Heart left ventricle (tissue), 13 donors: ENCODE measurements around the gene LRBA.

Source experiments
- CTCF ChIP-seq, 12 donors: fragments of 200-600 bp; sonication (generic) in 4 of 12; IDR thresholded peaks; one replicate each; pipeline versions ENCODE4 v1.5.0 to v1.8.0; 2018 to 2022; ENCODE audit warnings: antibody characterized with exemption in 12 of 12, mild to moderate bottlenecking in 5 of 12
- POLR2A ChIP-seq, 2 donors: fragments of 450-650 bp; IDR thresholded peaks; one replicate each; pipeline ENCODE4 v1.6.1; 2017; ENCODE audit warnings: antibody characterized with exemption in 2 of 2, mild to moderate bottlenecking in 2 of 2, moderate library complexity in 2 of 2
- donor health status: ischemic (EF 13 %, LVEDD 7.1; RV severe dilation, severe dysfunction).
- donor health status: DM: no; HTN: yes; CAD: no.
- donor health status: DM: no; HTN: no; CAD: no.
- donor health status: ischemic (EF 25% LVEDD 6.9; RV normal size, moderate dysfunction).
- donor health status: ischemic (EF 25% LVEDD 5.7; RV mildly dilated, moderate dysfunction).
- donor health status: ischemic (EF 35%, LVEDD 5.7; RV mildly dilated, moderate dysfunction).
- donor health status: nonischemic (EF 11% LVEDD 7.7; RV severe dilation, severe dysfunction).
- donor health status: DM: yes; HTN: yes; CAD: no.
- donor health status: PGD.
- donor health status: ischemic (EF 29% LVEDD 5.4; RV normal size, mild dysfunction).
- donor health status: nonischemic (EF 23%, LVEDD 6.1; RV moderate dilation, normal function).

- TF ChIP-seq CTCF (IDR thresholded peaks at IDR 0.05) (no peak), POLR2A (IDR thresholded peaks at IDR 0.05) (no peak)
These were observed 197.1 kb downstream of the LRBA start for GRCh38 chr4:150817804-150818528.
